ENCODE results near the gene CACFD1.

CACFD1 gene

DNA sequence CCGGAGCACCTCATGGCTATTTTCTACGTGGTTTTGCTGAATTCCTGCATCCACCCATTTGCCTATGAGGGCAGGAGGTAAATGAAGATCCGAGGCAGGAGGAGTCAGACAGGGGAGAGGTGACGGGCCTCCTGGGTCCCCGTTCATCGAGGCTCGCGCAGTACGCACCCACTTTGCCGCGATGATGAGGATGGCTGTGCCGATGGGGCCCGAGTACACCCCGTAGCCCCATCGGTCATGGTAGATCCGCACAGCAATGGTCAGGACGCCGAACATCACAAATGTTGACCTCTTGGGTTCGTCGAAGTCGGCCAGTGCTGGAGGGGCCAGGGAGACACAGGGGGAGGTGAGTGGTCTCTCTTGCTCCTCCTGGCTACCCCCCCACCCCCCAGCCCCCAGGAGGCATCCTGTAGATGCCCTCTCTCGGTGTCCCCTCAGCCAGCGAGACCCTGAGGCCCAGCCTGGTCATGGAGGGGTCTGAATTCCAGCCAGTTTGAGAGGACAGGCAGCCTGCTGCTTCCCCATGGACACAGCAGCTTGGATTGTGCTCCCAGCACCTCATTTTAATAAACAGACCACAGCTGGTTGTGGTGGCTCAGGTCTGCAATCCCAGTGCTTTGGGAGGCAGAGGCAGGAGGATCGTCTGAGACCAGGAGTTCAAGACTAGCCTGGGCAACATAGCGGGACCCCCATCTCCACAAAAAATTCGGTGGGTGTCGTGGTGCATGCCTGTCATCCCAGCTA, 59.1 kb downstream of the CACFD1 start:
- no peak for DNase-seq (ENCODE audit: low read depth)

GRCh38 chr9:133519693-133520092, 59.9 kb downstream of the CACFD1 start:
- DNase-seq (ENCODE audit: low read depth), result no peak

- no peak for DNase-seq (ENCODE audit: low read depth)
Observed at GRCh38 chr9:133520121-133520835, 60.5 kb downstream of the CACFD1 start.
